Germinal center (tissue), 1 donor: Measurements from ENCODE around the gene ZFYVE28.
A peak's percentile ranks its signal among the peaks of the same experiment; 100 is the strongest.

Experiments used
- DNase-seq: peaks from one replicate; pipeline ENCODE4 v3.0.0; 2012; ENCODE audit warnings: mixed read lengths, low spot score

ZFYVE28 gene

DNA sequence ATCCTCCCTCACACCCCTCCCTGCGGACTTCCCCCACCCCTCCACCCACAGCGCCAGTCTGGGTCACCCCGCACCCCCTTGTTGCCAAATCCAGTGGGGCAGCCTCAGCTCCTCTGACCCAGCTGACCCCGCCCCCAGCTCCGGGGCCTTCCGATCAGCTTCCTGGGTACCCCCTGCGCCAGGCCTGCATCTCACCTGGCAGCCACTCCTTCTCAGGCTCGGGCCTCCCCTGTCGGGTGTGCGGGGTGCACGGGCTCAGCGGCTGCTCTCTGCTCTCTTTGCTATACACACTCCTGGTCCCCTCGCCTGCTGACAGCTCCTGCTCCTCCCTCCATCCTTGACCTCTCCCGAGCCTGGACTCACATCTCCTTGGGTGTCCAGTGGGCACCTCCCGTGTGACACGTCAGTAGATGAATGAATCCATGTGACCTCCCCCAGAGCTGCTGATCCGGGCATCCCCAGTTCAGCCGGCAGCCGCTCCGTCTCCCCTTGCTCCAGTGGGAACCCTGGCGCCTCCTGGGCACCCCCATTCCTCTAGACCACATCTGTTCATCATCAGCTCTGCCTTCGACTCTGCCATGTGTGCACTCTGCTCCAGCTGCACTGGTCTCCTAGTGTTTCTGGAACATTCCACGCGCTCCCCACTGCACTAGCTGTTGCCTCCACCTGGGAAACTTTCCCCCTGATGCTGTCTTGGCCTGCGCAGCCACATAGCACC lies 10.2 kb upstream of the ZFYVE28 start:
- DNase-seq = no peak

DNA sequence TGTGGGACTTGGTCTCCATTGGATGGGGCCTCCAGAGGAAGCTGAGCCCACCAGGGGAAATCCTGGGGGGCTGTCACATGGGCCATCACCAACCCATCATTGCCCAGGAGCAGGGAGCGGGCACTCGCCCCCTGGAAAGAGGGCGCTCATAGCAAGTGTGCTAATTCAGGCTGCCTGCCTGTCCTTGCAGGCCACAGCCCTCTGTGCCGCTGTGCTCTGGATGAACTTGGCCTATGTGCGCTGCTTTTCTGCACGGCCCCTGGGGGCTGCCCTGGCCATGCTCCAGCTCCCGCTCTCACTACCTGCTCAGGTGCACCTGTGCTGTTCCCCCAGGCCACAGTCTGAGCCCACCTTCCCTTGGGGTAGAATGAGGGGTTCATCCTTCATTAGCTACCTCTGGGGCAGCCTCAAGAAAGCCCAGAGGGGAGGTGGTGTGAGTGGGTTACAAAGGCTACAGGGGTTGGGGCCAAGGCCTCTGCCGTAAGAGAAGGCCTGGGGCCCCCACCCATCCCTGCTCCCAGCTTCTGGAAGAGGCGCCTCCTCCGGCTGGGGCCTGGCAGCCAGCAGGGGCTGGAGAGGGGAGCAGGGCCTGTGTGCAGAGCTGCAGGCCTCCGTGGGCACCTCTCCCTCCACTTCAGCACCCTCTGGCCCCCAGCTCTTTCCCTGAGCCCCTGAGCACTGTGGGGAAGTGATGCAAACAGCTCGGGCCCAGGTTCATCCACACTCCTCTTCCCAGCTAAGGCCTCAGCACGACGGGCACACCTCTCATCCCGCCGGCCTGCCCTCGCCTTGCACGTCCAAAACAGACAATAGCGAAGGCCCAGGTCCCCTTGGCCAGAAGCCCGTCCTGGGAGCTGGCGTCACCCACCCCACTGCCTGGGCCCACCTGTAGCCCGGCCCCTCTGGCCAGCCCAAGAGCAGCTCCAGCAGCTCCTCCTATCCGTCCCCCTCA lies 9.2 kb upstream of the ZFYVE28 start:
- DNase-seq = no peak

DNA sequence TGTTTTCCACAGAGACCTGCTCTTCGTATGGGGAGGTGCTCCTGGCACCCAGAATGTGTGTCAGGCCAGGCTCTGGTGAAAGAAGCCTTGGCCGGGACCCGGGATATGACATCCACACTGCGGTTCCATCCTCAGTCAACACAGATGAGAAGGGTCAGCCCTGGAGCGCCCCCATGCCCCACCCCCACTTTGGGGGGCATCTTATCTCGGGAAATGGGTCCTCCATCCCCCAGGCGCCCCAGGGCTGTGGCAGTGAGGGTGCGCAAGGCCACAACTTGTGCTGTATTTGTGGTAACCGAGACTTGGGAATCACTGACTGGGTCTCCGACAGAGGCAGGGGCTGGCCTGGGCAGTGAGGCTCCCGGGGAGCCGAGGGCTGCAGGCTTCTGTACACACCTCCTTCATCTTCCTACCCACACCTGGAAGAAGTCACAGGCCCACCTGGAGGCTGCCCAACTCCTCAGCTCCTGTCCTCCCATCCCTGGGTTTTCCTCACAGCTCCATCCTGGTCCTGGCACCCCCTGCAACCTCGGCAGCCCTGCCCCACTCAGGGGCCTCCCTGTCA lies 8.3 kb upstream of the ZFYVE28 start:
- DNase-seq = no peak

DNA sequence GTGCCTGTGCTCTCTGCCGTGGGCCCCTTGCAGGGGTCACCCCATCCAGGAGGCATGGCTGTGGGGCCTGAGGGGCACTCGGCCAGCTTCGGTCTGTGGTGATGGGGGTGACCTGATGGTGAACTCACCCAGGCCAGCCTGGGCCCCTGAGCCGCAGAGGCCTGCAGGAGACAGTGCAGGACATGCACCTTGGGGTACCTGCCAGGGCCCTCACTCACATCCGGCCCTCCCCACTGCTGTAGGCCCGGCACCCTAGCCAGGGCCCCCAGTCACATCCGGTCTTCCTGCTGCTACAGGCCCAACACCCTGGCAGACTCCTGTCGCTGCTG lies 7.6 kb upstream of the ZFYVE28 start:
- DNase-seq = no peak

DNA sequence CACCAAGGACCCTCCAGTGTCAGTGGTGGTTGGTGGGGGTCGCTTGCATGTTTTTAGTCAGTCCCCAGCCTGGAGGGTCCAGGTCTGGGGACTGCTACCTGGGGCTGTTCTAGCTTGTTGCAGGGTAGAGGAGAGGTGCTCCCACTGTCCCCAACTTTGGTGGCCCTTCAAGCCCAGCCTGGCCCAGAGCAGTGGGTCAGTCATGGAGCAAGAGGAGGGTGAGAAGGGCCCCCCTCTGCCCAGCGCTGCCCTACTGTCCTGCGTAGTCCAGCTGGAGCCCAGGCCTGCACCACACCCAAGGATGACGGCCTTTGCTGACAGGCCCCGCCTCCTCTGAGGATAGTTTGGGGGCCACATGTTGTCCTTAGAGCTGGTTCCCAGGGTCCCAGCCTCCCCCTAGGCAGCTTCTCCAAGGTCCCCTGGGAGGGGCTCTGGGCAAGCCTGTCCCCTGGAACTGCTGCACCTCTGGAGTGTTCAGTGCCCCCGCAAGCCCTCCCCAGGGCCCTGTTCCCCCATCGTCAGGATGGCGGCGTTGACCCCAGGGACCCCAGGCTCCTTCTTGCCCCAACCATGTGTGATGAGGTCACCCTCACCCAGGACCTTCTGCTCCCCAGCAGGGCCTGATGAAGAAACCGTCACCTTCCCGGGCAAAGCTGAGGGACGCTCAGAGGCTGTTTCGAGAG lies 7.1 kb upstream of the ZFYVE28 start:
- DNase-seq = no peak

DNA sequence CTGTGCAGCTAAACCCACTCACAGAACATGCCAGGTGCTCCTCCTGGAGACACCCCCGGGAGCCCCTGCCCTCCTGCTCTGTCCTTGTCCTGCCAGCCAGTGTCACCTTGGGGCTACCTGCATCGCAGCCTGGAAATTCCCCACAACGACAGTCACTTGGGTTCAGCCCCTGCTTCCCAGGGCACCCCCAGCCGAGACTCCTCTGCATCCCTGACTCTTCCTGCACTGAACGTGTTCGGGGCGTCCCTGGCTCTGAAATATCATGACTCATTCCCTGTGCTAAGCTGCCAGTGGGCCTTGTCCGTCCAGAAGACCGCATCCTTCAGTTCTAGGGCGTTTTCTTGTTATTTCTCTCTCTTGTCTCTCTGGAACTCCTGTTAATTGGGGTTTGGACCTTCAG lies 6.1 kb upstream of the ZFYVE28 start:
- no peak for DNase-seq

DNA sequence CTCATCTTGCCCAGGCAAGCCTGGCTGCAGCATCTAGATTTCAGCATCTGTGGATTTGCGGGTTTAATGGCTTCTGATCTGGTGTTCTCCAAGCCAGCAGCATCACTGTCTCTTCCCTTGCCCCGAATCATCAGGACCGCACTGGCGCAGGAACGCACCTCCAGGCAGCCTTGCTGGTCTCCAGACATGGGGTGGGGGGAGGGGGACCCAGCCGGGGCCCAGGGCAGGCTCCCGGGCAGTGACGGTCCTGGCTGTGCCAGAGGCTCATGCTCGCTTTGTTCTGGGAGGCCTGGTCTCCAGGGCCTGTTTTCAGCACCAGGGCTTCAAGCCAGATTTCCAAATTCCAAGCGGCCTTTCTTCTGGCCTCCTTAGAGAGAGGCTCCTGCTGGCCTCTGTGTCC lies 5.2 kb upstream of the ZFYVE28 start:
- DNase-seq = no peak

DNA sequence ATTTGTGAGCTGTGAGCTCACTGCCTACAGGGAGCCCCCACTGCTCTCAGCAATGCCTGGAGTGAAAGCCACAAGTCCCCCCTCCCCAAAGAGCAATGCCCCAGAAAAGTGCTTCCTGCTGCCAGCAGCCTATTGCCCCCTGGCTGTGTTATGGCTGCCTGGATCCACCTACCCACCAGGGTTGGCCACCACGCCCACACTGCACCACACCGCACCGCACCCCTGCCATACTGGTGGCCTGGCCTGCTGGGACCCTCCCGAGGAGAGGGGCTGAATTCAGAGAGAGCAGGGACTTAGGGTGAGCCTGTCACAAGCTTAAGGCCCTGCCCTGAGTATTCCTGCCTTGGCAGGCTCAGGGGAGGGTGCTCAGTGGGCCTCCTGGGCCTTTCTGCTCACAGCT lies 4.6 kb upstream of the ZFYVE28 start:
- DNase-seq = no peak

DNA sequence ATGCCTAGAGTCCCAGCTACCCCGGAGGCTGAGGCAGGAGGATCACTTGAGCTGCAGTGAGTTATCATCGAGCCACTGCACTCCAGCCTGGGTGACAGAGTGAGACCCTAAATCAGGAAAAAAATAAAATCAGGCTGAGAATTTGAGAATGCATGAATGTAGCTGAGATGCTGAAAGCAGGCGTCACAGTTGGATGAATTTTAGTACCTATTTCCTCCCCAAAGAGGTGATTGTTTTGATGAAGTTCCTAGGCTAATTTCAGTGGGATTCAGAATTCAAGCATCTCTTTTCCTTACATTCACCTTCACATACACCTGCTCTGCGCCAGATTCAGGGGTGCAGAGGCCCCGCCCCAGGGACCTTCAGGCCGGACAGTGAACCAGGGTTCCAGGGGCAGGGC lies 3.5 kb upstream of the ZFYVE28 start:
- DNase-seq = no peak

DNA sequence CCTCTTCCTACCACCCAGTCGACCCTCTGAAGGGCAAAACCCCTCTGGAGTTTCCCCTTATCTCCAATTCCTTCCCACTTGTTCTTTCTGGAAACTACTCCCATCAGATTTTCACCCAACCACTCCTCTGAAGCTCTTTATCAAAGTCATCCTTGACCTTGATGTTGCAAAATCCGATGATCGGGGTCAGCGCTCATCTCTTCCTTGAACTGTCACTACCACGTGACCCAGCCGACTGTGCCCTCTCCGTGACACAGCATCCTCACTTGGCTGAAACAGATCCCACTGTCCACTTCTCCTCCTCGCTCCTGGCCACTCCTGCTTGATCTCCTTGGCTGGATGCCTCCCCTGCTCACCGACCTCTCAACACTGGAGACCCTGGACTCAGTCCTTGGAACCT lies 1.4 kb upstream of the ZFYVE28 start:
- DNase-seq = no peak

DNA sequence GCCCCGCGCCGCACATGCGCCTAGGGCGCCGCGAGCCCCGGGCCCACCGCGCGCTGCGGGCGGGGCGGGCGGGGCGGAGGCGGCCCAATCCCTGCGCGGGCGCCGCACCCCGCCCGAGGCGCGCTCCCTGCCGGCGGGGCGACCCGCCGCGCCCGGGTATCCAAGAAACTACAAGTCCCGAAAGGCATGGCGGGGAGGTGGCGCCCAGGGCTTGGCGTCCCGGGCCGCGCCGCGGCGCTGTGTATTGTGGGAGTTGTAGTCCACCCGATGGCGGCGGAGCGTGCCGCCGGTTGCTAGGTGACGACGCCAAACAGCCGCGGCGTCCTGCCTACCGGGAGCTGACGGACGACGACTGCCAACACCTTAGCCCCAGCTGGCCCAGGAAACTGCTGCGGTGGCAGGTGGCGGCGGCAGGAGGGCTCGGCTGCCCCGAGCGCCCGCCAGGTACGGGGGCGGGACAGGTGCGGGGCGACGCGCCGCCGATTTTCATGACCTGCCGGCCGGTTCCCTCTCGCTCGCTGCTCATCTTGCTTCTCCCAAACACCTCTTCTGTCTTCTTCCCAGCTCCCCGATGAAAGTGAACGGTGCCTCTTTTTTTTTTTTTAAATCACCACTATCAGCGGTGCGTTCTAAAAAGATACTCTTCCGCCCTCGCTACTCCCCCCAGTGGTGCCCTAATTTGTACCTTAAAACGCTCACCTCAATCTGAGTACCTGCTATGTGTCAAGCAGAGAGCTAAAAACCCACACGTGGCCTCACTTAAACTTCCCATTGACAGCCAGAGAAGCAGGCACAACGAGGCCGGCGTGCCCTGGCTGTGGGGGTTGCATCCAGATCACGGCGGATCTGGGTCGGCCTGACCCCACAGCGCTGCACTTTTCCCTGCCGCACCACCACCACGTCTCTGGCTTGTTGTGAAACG lies 466 bp upstream of the ZFYVE28 start, which contains the start of gene CFAP99:
TSS of gene CFAP99 (plus strand) at position 306 of the 922 bp plus-strand sequence.
- DNase-seq = peak; percentile 95

DNA sequence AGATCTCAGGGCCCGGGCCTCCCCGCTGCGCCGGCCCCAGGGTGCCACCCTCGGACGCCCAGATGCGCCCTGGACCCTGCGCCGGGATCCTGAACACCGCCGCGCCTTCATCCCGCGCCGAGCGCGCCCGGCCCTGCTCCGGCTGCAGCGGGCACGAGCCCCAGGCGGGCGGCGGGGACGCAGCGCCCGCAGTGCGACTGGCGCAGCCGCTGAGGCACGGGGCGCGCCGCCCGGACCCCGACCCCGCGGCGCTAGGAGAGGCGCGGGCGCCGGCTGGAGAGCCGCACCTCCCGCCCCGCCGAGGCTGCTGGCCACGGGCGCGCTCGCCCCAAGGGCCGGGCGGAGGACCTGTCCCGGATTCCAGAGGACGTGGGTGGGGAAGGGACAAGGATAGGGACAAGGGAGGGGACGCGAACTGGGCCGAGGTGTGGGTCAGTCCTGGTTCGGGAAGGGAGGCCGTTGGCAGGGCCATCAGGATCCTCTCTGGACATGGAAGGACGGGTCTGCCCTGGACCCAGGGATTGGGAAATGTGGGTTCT lies 1.1 kb downstream of the ZFYVE28 start:
- no peak for DNase-seq

DNA sequence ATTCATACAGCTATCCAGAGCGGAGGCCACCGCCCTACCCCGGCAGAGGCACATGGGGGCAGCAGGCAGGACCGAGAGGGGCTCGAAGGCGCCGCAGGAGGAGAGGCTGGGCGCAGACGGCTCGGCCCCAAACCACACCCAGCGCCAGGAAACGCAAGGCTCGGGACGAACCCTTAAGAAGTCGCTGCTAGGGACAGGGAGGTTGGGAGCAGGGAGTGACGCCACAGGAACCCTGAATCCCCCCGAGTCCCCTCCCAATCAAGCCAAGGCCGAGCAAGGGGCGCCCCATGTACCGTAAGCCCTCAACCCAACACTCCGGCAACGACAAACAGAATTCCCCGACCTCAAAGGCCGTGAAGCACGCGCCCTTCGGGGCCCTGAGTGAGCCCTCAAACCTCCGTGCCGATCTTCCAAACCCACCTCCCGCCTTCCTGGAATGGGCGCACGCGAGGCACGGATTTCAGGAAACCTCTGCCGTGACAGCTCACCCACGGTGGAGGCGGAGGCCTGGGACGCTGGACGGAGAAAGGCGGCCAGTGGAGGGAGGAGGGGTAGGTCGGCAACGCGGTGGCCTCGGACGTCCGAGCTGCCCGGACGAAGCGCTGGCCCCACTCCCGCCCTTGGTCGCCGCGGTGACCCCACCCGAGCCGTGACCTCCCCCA lies 1.8 kb downstream of the ZFYVE28 start:
- DNase-seq = no peak

DNA sequence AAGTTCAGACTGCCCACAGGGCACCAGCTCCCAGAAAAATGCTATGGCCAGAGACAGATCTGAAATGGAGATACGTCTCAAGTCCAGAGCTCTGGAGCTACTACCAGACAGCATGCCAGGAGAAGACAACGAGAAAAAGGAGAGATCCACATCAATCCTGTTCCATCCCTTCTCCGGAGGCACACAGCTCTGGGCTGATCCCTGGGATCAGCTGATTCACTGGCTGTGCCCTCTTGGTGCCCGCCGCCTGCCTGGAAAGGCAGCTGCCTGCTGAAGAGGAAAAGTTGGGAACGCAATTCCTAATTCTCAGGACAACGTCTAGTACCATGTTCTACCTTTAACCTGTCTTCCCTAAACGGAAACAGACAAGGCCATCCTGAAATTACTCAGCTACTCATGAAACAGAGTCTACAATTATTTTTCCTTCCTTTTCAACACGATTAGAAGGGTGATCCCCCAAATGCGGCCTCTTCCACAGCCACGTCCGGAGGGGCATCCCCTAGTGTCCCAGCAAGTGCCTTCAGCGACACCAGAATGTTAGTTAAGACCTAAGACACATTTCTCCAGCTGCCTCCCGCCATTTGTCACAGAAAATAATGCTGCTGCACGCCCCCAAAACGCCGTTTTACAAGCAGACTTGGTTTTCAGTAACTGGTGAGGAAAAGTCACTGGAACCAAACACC lies 2.4 kb downstream of the ZFYVE28 start:
- DNase-seq = no peak

DNA sequence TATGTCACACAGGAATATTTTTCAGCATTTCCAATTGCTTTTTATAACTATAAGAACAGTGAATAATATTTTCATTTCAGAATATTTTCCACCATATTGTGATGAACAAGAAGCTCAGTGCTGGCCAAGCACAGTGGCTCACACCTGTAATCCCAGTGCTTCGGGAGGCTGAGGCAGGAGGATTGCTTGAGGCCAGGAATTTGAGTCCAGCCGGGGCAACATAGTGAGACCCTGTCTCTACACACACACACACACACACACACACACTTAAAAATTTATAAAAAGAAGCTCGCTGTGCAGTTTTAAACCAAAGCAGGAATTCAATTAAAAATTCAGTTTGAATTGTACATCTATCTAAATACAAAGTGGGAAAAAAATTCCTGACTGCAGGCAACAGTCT lies 3.2 kb downstream of the ZFYVE28 start:
- no peak for DNase-seq

DNA sequence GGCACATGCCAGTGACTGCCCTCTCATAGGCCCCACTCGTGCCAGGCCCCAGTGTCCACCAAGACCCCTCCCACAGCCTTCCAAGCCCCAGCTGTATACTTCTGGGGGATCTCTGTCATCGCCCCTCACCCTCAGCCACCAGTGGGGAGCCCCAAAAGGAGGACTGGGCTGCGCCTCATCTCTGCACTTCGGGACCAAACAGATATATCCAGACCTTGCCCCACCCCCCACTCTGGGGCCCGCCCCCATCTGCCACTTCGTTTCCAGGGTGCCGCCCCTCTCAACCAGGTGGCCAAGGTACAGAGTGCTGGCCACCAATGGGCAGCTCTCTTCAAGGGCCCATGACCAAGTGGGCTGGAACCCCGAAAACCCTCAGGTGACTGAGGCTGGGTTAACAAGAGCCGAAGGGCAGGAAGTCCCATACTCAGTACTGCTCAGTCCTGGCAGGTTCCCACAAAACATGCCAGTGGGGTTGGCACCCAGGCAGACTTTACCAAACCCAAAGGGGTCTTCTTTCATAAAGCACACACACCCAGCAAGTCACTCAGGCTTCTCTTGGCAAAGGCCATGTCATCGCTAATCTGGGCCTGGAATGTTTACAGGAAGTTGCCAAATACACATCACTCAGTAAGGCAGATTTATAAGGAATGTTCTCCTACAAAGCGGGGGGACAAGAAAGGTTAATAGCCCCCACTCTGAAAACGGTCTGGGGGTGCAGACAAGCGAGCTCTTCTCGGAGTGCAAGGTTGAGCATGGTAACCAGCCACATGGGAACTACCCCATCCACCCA lies 4.4 kb downstream of the ZFYVE28 start:
- no peak for DNase-seq

DNA sequence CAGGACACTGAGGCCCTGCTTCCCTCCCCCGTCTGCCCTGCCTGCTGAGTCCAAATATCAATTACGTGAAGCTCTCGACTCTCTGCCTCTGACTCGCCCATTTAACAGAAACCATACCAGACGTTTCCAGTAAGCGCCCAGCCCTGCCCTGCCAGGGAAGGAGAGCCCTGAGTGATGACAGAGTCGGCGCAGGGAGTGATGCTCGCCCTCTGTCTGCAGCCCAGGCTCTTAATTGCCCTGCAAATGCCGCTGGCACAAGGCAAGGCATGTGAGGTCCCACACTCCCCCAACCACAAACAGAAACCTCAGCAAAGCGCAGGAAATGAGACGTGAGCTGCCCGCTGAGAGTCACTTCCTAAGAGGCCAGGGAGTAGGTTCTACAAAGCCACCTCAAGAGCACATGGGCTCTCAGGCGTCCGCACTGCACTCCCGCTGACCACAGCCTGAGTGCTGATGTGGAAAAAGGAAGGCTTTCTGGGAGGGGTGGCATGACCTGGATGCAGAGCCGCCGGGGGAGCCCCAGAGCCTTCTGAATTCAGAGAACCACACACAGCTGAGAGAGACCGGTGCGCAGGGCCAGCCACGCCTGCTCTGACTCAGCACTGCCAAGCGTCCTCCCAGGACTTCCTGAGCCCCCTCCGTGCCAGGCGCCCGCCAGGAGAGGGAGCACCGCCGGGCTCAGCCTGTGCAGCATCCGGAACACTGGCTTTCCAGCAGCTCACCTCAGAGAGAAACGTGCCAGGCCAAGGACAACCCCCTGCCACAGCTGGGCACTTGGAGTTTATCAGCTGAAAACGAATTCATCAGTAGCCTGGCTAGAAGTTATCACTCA lies 5.3 kb downstream of the ZFYVE28 start:
- DNase-seq = peak; percentile 31

DNA sequence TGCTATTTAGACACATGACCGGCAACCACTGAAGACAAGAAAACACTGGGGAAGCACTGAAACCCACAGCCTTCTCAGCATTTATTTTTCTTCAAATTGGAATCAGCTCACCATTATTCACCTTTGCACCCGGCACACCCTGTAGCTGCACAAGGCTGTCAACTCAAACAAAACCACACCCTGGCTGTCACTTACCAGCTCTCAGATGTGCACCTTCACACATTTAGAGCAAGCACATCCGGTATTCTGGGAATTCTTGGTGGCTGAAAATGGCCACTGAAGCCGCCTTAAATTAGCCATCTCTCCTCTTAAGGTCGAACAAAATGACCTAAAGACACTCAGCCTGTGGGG lies 5.9 kb downstream of the ZFYVE28 start:
- no peak for DNase-seq
